ENCODE results near the gene BRPF1.
A peak's percentile ranks its signal among the peaks of the same experiment; 100 is the strongest.

BRPF1 gene

DNA sequence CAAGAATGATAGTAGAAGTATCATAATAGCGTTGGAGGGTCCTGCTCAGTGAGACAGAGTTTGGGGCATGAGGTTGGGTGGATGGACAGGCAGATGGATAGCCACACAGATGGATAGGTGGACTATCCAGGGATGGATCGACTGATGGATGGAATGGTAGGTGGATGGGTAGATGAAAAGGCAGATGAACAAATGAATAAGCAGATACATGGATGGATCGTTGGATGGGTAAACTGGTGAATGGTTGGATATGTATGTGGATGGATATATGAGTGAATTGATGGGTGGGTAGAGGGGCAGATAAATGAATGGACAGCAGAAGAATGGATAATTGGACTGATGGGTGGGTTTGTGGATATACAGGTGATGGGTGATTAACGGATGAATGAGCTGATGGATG lies 18.4 kb upstream of the BRPF1 start:
- no peak for DNase-seq (ENCODE audit: low read depth)
- TF ChIP-seq CTCF (conservative IDR thresholded peaks at IDR 0.05; ENCODE audit: low read depth, low read length), result no peak
- no peak overlapping the region for H3K4me3 ChIP-seq (ENCODE audit: low read depth, low read length)

DNA sequence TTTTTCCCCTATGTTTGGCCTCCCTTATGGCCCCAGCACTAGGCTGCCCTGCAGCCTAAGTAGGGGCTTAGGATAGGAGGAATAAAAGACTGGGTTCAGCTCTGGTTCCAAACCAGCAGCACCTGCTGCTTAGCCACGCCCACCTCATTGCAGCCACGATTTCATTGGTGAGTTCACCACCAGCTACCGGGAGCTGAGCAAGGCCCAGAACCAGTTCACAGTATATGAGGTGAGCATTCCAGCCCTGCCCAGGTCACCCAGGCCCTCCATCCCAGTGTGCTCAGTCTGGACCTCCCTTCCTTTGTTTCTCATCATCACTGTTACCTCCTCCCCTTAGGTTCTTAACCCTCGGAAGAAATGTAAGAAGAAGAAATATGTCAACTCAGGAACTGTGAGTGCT lies 16.4 kb upstream of the BRPF1 start:
- TF ChIP-seq CTCF (conservative IDR thresholded peaks at IDR 0.05; ENCODE audit: low read depth, low read length), result no peak
- DNase-seq (ENCODE audit: low read depth), result no peak
- H3K4me3 ChIP-seq (ENCODE audit: low read depth, low read length), result no peak overlapping the region

DNA sequence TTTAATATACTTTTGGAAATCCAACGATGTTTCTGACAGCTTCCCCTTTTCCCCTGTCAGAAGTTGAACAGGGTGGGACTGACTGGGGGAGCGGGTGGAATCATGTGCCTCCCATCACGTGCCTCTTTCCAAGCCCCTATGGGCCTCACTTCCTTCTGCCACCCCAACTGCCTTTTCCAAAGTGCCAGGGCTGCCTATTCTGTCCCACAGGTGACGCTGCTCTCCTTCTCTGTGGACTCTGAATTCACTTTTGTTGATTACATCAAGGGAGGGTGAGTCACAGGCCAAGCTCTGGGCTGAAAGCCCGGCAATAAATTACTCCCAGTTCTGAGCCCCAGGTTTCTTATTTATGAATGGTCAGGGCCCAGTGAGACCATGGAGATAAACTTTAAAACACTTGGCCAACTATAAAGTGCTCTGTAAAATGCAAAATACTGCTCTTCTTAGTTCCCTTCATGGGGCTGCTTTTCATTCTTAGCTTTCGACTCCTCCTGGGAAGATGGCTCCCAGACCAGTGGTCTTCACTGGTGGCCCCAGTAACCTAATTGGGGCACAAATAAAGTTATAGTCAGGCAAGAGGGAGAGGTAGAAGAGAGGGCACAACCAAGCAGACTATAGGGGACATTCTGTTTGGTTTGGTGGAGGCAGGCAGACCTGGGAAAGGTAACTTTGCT lies 15.6 kb upstream of the BRPF1 start:
- H3K4me3 ChIP-seq (ENCODE audit: low read depth, low read length), result no peak overlapping the region
- peak; percentile 91 for DNase-seq (ENCODE audit: low read depth)
- peak; percentile 92 for TF ChIP-seq CTCF (conservative IDR thresholded peaks at IDR 0.05; ENCODE audit: low read depth, low read length)

DNA sequence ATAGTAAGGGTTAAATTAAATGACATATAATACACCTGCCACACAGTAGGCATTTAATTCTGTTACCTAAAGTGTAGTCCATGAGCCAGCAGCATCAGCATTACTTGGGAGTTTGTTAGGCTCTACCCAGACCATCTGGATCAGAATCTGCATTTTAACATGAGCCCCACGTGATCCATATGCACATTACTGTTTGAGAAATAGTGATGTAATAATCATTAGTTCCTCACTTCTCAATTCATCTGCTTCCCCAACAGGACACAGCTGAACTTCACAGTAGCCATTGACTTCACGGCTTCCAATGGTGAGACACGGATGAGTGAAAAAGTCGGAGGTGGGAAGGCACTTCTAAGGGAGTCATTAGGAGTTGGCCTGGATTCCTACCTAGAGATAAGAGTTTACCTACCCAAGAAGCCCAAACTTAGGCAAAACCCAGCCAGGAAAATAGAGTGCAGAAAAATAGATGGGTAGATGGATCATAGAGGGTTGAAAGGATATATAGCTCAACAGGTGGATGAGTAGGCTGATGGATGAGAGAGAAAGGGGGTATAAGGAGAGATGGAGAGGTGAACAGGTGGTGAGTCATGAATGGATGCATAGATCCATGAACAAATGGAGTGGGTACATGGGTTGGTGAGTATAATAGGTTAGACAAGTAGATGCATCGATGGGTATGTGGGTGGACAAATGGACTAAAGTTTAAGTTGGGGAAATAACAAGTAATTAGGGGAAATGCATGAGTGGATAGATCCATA lies 14.6 kb upstream of the BRPF1 start:
- no peak overlapping the region for H3K4me3 ChIP-seq (ENCODE audit: low read depth, low read length)
- no peak for TF ChIP-seq CTCF (conservative IDR thresholded peaks at IDR 0.05; ENCODE audit: low read depth, low read length)
- DNase-seq (ENCODE audit: low read depth), result no peak

- H3K4me3 ChIP-seq (ENCODE audit: low read depth, low read length), result no peak overlapping the region
- TF ChIP-seq CTCF (conservative IDR thresholded peaks at IDR 0.05; ENCODE audit: low read depth, low read length), result no peak
- no peak for DNase-seq (ENCODE audit: low read depth)
Observed at GRCh38 chr3:9717563-9717962, 14.0 kb upstream of the BRPF1 start.

GRCh38 chr3:9718118-9718517 lies 13.4 kb upstream of the BRPF1 start:
- DNase-seq (ENCODE audit: low read depth), result no peak
- no peak overlapping the region for H3K4me3 ChIP-seq (ENCODE audit: low read depth, low read length)
- no peak for TF ChIP-seq CTCF (conservative IDR thresholded peaks at IDR 0.05; ENCODE audit: low read depth, low read length)

All from choroid plexus epithelial cell (primary cell).